Limb (tissue), 2 donors: Measurements from ENCODE around the gene KCNJ10.

Experiments used
- DNase-seq, 2 donors: peaks; one replicate each; pipeline ENCODE4 v3.0.0-alpha.2; 2016; ENCODE audit errors: extremely low spot score in 2 of 2

KCNJ10 gene

DNA sequence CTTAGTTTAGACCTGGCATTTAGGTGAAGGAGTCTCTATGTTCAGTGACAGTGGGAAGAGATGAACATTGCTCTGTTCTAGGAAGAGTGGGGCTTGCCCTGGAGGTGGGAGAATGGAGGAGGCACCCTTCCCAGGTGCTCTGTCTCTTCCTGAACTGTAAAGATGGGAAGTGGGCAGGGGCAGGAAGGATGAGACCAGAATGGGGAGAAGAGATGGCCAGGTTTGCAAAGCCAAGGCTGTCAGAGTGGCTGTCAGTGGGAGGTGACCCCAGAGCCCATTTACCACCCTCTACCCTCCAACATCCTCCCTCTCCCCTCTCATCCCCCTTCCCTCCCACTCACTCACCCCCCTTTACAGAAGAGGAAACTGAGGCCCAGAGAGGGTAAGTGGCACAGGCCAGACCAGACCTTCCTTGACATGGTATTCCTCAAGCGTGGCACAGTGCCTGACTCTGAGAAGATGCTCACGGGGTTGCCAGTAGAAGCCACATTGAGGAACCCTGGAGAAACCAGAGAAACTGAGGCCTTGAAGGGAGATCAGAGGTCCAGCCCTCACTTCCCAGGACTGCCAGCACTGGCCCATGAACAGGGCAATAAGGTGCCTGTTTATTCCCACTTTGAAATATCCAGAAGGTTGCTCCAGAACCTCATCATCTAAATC is 29.9 kb upstream of the KCNJ10 start:
- DNase-seq = no peak

DNA sequence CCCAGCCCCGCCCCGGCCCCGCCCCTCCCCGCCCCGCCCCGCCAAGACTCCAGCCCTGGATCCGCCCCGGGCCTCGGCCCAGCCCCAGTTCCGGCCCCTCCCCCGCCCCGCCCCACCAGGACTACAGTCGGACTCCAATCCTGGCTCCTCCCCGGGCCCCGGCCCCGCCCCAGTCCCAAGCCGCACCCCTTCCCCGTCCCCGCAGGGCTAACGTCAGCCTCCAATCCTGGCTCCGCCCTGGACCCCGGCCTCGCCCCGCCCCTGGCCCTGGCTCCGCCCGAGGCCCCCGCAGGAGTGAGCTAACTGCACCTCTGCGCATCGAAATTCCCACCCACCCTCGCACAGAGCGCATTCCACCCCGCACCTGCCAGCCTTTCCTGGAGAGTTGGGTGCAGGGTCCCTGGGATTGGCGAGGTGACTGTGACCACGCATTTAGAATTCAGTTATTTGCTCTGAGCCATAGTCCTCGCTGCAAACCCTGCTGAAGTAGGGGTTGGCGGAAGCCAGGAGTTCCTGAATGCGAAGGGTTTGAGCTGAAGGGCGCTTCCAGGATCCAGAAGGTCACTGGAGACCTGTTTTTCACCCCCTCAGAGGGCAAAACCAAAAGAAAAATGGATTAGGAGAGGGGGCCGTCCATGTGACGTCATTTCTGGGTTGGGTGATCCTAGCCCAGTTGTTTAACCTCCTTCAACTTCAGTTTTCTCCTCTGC is 29.0 kb upstream of the KCNJ10 start:
- peak; percentile 95 to 99 for DNase-seq

DNA sequence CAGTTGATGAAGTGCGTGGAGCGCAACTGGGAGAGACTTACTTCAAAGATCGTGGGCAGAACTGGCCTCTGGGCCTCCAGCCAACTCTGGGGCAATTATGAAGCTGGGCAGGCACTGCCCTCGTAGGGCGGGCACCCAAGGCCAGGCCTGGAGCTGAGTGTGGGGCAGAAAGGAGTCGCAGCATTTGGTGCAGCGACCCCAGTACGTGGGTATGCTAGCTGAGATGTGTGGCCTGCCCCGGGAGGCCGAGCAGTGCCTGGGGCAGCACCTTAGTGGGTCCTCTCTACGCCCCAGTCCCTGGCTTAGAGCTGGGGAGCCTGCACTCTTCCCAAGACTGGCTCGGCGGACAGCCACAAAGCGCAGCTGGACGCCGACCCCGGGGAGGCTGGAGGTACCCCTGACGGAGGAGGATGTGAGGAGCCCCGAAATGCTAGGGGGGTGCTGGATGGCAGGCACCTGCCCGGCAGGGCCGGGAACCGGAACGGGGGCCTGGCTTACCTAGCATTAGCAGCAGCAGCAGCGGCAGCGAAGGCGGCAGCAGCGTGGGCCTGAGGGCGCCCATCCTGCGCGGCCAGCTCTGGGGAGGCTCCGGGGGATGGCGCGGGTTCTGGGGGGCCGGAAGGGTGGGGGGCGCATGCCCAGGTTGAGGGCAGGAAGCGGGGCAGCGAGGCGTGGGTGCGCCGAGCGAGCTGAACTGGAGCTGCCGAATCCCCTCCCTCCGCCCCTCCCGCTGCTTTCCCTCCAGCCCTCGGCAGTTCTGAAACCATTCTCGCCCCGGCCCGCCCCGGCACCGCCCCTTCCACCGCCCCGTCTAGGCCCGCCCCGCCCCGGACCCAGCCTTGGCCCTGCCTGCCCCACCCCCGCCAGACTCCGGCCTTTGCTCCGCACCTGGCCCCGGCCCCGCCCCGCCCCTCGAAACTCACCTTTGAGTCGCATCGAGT is 28.2 kb upstream of the KCNJ10 start, which contains the start of gene IGSF8:
TSS of gene IGSF8 (minus strand) at position 709 of the 941 bp plus-strand sequence. CDS start at position 562, 147 bp downstream.
- peak; percentile 83 to 94 for DNase-seq

DNA sequence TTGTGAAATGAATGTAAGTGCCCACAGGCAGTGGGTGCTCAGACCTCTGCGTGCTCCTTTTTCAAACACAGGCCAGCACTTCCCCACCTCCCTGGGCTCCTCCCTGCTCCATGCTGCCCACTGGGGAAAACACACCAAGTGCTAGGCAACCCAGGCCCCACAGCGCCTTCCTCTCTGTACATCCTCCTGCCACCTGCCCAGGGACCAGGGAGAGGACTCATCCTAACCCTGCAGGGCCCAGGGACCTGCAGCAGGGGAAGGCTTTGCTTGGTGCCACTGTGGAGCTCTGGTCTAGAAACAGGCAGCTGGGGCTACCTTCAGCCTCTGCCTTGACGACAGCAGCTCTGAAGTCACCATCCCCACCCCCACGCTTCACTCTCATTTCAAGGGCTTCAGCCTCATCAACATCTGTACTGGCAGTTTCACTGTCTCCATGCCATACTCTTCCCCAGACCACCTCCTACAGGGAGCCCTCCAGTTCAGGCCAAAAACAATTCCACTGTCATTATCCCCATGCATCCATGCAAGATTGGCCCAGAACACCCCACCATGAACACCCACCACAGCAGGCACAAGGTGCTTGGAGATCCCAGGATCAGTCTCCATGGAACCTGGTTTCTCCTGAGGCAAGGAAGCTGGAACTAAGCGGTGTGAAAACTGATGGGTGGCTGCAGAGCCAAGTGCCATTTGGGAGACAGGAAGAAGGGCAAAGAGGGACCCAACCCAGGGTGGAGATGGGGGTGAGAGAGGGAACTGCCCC is 27.4 kb upstream of the KCNJ10 start:
- DNase-seq = peak in 1 of 2 donors; percentile 30

DNA sequence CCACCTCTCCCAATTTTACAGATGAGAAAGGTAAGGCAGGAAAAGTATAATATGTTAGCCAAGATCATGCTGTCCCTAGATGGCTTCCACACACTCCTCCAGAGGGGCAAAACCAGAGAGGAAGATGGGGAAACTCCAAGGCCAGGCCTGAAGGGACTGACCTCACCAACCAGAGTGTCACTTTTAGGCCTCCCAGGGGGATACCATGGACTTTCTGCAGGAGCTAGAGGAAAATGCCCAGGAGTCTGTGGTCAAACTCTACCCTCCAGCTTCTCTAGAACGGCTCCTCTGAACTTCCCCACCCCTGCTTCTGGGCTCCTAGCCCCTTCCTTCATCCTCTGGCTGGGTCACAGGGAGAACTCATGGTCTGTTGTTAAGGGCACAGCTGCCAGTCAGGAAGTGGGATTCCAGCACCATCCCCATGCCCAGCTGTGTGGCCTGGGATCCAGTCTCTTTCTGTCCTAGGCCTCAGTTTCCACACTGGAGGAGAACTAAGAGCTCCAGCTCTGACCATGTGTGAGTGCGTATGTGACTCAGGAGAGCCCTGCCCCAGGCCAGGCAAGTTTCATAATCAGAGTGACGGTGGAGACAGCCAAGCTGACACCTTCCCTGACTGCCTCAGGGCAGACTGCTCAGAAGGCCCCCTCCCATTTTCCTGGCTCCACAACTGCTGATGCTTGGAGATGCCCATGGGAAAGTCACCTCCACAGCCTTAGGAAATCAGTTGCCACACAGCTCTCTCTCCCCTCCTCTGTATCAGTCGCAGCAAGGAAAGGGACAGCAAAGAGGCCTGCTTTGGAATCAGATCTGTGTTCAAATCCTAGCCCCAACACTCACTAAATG is 26.5 kb upstream of the KCNJ10 start:
- DNase-seq = no peak

DNA sequence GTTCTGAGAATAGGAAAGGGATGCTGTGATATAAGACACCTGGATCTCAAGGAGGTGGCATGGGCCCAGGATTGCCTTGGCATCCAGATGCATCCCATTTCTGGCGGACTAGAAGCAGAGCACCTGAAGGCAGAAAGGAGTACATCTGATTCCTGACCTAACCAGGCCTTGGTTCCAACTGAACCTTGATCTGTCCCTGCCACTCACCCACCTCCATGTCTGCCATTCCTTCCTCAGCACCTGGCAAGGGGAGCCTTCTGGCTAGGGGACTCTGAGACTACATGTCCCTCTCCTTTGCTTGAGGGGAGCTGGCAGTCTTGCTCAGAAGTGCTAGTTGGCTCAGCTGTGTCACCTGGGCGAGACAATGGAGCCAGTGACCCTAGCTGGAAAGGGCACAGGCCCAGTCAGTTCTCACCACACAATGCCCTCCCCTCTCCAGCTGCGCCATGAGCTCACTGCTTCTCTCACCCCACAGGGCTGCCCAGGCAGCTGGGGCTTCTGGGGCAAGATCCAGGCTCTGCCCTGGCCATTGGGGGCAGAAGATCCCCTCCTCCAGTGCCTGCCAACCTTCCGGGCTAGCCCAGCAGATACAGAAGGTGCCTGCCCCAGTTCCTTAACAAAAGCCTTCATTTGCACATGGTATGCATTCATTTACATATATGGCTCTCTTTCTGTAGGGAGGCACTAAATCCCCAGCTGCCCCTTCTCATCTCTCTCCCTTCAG is 25.6 kb upstream of the KCNJ10 start:
- DNase-seq = no peak

DNA sequence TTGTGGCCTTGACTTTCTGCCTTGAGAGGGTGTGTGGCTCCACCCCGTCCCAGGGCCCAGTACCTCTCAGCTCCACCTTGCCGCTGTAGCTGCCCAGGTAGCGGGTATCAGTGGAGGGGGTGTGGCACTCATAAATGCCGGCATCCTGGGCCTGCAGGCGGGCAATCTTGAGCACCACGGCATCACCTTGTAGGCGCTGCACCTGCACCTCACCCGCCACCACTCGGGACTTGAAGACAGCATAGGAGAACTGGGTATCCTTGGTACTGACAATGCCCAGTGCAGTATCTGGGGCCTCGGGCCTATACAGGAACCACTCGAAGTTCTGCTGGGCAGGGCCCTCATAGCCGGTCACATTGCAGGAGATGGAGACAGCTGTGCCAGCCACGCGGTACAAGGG is 24.8 kb upstream of the KCNJ10 start:
- no peak for DNase-seq

DNA sequence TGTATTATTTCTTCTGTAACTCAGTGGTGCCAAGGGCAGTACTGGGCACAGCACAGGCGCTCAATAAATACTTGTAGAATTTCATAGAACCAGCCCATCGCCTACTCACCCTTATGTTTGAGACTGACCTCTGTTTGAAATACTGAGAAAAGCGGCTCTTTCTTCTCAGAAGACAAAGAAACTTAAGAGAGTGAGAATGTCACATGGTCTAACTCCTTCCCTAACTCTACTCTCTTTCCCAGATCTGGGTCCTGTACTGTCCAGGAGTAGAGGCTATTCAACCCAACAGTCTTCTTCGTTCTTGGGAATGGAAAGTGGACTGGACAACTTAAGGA is 24.3 kb upstream of the KCNJ10 start:
- DNase-seq = no peak

DNA sequence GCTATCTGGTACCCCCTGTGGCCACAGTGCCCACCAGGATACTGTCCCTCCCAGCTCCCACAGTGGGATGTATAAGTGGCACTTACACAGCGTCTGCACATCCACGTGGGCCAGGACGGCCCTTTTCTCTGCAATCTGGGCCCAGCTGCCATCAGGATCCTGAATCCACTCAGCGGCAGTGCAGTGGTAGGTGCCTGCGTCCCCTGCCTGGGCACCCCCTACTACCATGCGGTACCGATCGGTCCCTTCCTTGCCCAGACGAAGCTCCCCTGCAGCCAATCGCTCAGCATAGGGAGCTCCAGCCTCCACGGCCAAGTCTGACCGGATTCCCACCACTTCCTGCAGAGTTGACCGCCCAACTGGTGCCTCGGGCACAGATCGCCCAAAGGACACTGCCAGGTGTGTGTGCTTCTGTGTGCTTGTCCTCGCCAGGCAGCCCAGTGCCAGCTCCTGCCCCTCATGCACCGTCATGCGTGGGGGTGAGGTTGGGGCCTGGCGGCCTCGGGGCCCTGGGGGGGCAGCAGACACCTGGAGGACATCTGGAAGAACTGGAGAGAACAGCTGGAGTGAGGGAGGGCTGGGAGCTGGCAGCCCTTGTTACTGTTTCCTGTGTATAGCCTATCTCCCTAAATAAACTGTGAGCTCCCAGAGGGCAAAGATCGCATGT is 23.8 kb upstream of the KCNJ10 start:
- peak in 1 of 2 donors; percentile 24 for DNase-seq

DNA sequence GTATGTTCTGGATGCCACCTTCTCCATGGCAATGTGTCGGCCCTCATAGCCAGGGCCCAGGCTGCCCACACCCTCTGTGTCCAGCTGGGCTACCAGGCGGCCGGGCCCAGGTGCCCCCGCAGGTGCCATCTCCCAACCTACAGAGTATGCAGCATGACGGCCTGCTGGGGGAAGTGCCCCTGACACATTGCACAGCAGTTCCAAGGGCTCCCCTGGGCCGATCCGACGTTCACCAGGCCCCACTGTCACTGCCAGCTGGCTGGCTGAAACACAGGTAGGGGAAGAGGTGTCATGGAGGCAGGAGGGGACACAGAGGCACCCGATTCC is 23.1 kb upstream of the KCNJ10 start:
- DNase-seq = no peak

DNA sequence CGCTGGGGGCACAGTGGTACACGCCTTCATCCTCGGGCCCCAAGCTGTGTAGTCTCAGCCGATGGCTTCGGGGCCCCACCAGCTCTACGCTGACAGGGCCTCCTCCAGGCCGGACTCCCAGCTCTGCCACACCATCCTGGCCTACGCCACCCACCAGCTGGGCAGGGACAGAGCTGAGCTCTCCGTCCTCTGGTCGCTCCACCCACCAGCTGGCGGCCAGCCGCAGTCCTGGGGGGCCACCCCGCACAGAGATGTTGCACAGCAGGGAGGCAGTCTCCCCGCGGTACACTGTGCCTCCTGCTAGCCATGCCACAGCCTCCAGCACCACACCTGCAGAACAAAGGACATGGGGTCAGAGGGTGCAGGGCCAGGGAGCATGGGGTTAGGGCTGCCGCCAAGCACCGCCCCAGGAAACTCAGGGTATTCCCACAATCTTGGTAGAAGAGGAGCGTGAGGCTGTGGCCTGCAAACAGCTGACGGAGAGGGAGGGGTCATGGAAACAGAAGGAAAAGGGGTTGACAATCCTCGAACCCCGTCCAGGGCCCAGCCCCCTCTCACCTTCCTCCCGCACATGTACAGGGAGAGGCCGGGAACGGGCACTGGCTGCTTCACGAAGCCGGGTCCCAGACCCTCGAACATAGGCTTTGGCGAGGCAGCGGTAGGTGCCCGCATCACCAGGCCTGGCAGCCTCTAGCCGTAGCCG is 22.6 kb upstream of the KCNJ10 start:
- no peak for DNase-seq

DNA sequence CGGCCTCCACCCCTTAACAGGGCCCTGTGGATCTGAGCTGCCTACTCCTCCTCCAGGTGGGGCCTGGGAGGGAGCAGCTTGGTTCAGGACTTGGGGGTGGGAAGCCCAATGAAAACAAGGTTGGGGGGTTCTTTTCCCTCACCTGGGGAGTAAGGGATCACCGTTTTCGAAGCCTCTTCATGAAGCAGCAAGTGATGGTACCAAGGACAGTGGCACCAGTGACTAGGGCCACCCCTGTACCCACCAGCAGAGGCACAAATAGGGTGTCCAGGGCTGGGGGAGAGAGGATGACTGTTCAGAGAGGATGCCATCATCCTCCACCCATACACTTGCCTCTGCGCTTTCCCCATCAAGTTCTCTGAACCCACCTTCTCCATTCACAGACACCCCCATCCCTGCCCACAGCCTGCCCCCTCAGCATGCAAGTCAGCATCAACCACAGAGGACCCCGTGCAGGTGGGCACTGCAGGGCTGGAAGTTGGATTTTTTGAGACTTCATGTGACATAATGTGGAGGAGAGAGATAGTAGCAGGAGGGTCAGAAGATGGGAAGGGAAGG is 21.8 kb upstream of the KCNJ10 start:
- DNase-seq = no peak

DNA sequence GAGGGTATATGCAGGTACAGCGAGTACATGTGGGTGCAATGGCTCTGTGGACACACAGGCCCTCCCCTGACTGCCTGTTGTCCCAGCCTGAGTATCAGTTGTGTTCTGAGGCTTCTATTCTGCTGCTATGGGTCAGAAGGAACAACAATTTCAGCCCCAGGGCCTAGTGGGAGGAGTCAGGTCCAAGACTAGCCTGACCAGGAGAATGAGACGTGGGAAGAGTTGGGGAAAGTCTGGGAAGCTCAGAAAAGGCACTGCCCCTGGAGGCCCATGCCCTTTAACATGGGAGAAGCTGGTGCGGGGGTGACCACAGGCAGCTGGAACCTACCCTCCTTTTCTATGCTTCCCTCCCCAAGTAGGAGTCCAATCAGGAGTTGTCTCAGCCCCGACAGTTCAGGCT is 20.8 kb upstream of the KCNJ10 start:
- DNase-seq = no peak

DNA sequence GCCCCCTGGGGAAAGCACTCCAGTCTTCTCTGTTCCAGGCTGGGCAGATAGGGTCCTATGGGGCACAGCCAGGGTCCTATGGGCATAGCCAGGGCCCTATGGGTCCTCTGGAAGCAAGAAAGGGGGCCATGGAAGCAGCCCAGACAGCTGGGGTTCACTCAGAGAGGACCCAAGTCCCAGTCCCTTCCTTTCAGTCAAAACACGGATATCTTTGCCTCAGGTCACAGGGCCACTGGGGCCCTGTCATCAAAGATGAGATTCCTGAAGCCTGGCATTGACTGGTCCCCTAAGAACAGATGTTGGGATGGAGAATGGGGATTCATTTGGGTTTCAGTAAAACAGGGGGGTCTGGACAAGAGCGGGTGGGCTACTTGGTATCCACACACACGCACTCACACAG is 19.9 kb upstream of the KCNJ10 start:
- DNase-seq = no peak

DNA sequence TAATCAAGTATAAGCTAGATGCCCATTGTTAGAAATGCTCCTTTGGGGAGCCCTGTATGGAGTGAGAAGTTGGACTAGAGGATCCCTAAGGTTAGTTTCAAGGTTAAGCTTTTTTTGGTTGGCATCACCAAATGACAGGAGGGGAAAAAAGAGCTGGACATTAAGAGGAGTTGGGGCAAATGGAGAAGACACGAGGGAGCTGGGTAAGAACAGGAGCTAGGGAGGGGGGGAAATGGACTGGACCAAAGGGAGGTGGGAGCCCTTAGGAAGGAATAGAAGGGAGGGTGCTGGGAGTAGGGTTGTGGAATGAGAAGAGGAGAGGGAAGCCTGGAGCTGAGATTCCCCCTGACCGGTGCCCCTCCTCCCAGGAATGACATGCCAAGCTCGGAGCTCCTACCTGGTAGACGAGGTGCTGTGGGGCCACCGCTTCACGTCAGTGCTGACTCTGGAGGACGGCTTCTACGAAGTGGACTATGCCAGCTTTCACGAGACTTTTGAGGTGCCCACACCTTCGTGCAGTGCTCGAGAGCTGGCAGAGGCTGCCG is 17.2 kb upstream of the KCNJ10 start:
- DNase-seq = peak in 1 of 2 donors; percentile 26

DNA sequence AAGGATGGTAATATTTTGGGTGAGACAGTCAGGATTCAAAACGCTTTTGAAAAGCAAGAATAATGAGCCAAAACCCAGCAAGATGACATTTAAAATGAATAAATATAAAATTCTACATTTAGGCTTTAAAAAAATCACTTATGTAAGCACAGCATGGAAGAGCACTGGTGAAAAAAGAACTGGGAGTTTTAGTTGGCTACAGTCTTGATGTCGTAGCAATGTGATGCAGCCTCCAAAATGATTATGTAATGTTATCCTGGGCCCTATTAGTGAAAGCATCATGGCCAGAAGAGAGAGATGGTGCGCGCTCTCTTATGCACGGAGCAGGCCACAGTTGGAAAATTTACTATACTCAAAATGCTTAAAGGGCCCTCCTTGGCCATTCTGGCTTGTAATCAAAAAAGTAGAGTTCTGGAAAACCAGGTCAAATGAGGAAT is 16.5 kb upstream of the KCNJ10 start:
- peak in 1 of 2 donors; percentile 31 for DNase-seq

DNA sequence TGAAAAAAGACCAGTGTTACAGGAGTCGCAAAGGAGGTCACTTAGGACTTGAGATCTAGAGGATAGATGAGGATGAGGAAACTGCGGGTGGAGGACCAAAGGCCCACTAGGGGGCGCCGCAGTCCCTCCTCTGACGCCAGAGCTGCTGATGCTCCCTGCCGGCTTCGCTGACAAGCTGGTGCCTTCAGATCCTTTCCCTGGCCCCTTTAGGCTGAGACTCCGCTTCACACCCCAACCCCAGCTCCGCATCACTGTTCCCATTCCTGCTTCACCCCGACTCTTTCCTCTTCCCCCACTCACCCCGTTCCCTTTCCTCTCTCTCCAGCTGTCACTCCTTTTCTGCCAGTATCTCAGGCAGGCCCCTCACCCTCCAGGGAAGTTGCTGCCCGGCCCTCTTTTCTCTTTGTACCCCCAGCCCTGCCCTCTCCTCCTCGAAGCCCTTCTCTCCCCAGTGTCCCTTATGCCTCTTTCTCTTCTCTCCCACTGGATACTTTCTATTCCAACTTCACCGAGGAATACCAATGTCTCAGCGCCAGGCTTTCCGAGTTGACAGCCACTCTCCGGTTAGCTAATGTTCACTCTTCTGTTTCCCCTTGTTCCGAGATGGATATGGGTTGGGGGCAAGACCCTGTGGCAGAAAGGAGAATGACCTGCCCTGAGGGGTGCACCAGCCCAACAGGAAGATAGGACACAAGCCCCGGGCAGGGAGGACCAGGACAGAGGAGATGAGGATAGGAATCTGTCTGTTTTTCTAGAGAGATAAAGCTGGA is 15.9 kb upstream of the KCNJ10 start:
- DNase-seq = peak; percentile 79 to 88
